ENCODE measurements around the gene PIPOX.
"Not testable (repeated sequence)": the region's sequence is repeated elsewhere in the genome, so short reads cannot be mapped to it uniquely, and the experiment has no call there.

The PIPOX gene

DNA sequence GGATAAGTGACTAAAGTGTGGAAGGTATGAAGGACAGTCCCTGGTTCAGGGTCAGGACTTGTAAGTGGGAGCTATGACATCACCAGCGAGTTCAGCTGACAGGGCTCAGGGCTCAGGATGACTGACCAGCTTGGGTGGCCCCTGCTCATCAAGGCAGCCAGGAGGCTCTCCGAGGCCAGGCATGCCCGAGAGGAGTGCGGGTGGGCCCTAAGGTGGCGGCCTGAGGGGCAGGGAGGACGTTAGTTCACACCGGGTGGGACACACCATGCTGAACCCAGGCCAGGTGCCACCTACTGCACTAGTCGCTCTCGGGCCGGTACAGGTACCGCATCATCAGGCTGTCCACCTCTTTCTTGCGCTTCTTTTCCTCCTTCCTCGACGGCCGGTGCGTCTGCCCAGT is 36.5 kb downstream of the PIPOX start:
- no peak overlapping the region for H3K4me3 ChIP-seq (ENCODE audit: low read length)
- no peaks in the 10 kb centered on the region for H3K27me3 ChIP-seq (ENCODE audit: insufficient read depth, low read length)
- H3K9me3 ChIP-seq (ENCODE audit: insufficient read depth, low read depth, low read length): no peaks in the 10 kb centered on the region
- H3K27ac ChIP-seq (ENCODE audit: low read length): no peak overlapping the region
- peaks cover 17% of the 10 kb centered on the region for H3K4me1 ChIP-seq (ENCODE audit: insufficient read depth, low read length)
- peaks cover 23% of the 10 kb centered on the region for H3K36me3 ChIP-seq (ENCODE audit: insufficient read depth, low read depth, low read length)
- H3K9ac ChIP-seq (ENCODE audit: low read depth, low read length): no peak overlapping the region

DNA sequence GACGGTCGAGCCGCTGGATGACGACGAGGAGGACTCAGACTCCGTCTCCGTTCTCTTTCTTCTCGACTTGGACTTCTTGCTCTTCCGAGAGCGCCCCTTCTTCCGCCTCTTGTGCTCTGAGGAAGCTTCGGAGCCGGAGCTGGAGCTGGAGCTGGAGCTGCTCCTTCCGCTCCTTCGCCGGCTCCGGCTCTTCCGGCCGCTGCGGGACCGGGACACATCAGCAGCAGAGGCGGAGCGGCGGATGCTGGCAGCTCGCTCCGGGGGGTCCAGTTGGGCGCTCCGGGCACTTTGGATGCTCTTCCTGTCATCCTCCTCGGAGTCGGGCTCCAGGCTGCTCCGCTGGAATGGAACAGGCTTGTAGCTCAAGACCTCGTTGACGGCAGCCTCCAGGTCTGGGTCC is 36.9 kb downstream of the PIPOX start:
- no peak overlapping the region for H3K9ac ChIP-seq (ENCODE audit: low read depth, low read length)
- no peaks in the 10 kb centered on the region for H3K9me3 ChIP-seq (ENCODE audit: insufficient read depth, low read depth, low read length)
- H3K4me1 ChIP-seq (ENCODE audit: insufficient read depth, low read length): peaks cover 21% of the 10 kb centered on the region
- H3K27ac ChIP-seq (ENCODE audit: low read length): no peak overlapping the region
- H3K36me3 ChIP-seq (ENCODE audit: insufficient read depth, low read depth, low read length): peaks cover 23% of the 10 kb centered on the region
- no peaks in the 10 kb centered on the region for H3K27me3 ChIP-seq (ENCODE audit: insufficient read depth, low read length)
- H3K4me3 ChIP-seq (ENCODE audit: low read length): no peak overlapping the region

DNA sequence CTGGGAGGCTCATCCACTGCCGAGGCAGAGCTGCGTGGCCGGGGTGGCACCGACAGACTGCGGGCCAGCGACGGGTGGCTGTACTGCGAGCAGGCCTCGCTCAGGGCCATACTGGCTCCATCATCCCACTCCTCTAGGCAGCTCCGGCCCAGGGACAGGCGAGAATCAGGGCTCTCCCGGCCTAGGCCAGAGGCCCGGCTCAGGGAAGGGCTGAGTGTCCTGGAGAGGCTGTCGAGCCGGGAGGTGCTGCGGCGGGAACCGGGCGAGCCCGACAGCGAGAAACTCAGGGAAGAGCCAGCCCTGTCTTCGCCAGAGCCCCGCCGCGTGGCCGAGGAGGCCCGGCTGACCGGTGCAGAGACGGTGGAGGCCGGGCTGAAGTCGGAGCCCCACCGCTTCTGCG is 37.4 kb downstream of the PIPOX start:
- Histone ChIP-seq H3K27me3 (ENCODE audit: insufficient read depth, low read length) (no peaks in the 10 kb centered on the region), H3K9me3 (ENCODE audit: insufficient read depth, low read depth, low read length) (no peaks in the 10 kb centered on the region), H3K9ac (ENCODE audit: low read depth, low read length) (no peak overlapping the region), H3K27ac (ENCODE audit: low read length) (no peak overlapping the region), H3K36me3 (ENCODE audit: insufficient read depth, low read depth, low read length) (peaks cover 23% of the 10 kb centered on the region), H3K4me1 (ENCODE audit: insufficient read depth, low read length) (peaks cover 25% of the 10 kb centered on the region), H3K4me3 (ENCODE audit: low read length) (no peak overlapping the region)

DNA sequence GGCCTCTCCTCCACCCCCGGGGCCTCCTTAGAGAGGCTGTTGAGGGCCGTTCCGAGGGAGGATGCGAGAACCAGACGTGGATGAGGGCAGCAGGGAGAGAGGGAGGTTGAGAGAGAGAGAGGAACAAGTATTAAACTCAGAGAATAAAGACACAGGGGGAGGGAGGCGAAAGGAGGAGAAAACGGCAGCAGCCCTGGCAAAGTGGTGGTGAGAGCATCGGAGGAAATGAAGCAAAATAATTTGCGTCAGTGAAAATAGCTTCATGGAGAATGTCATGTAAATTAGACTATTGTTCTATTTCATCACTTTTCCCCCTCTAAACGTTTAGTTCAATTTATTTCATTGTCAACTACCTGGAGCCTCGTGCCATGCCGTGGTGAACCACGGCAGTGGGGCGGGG is 38.0 kb downstream of the PIPOX start:
- Histone ChIP-seq H3K9ac (ENCODE audit: low read depth, low read length) (no peak overlapping the region), H3K9me3 (ENCODE audit: insufficient read depth, low read depth, low read length) (no peaks in the 10 kb centered on the region), H3K4me1 (ENCODE audit: insufficient read depth, low read length) (peaks cover 28% of the 10 kb centered on the region), H3K4me3 (ENCODE audit: low read length) (no peak overlapping the region), H3K27me3 (ENCODE audit: insufficient read depth, low read length) (peaks cover 5% of the 10 kb centered on the region; the same call in 1 of the 2 replicates), H3K27ac (ENCODE audit: low read length) (no peak overlapping the region), H3K36me3 (ENCODE audit: insufficient read depth, low read depth, low read length) (peaks cover 25% of the 10 kb centered on the region)

DNA sequence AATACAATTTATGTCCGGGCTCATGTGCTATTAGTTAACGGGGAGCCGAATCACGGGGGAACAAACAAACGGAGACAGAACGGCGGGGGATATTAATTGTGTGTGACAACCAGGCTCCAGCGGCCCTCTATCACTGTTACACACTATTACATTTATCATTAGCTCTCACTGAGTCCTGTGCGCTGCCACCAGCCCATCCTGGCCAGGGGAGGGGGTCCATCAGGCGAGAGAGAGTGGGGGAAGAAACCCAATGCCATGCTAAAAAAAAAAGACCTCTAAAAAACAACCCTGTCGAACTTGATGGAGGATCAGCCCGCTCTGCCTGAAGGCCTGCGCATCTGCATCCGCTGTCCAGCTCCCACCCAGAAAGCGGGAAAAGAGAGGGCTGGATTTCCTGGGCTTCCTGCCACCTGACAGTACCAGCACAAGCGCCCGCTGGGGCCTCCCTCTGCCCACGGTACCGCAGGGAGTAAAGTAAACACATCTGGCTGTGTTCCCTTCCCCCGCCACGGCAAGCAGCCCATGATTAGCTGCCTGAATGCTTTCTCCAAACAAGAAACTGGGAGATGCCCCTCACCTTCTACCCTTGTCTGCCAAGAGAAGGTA is 41.7 kb downstream of the PIPOX start:
- Histone ChIP-seq H3K27me3 (ENCODE audit: insufficient read depth, low read length) (peaks cover 5% of the 10 kb centered on the region; the same call in 1 of the 2 replicates), H3K4me1 (ENCODE audit: insufficient read depth, low read length) (peaks cover 14% of the 10 kb centered on the region; the same call in 1 of the 2 replicates)

DNA sequence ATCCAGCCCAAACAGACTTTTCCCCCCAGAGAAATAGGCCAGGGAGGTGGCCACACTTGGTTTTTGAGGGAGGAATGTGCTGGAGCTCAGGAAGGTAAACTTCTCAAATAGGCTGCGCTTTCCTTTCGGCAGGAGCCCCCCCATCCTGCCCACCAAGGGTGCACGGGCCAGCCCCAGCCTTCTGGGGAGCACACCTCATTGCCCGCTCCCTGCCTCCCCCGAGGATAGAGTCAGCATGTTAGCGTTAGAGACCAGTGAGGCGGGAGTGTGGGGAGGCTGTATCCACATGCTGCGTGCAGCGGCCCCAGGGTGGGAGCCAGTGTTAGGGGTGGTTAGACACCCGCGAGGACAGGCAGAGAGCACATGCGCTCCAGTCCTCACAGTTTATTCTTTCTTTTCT is 42.3 kb downstream of the PIPOX start:
- Histone ChIP-seq H3K4me3 (ENCODE audit: low read length) (peak overlapping the region; percentile 3; the same call in 1 of the 2 replicates), H3K27me3 (ENCODE audit: insufficient read depth, low read length) (peaks cover 5% of the 10 kb centered on the region; the same call in 1 of the 2 replicates), H3K4me1 (ENCODE audit: insufficient read depth, low read length) (peaks cover 14% of the 10 kb centered on the region; the same call in 1 of the 2 replicates), H3K9me3 (ENCODE audit: insufficient read depth, low read depth, low read length) (no peaks in the 10 kb centered on the region), H3K36me3 (ENCODE audit: insufficient read depth, low read depth, low read length) (peaks cover 33% of the 10 kb centered on the region), H3K9ac (ENCODE audit: low read depth, low read length) (no peak overlapping the region), H3K27ac (ENCODE audit: low read length) (no peak overlapping the region)

More for the DNA sequence above, 41.7 kb downstream of the PIPOX start:
- Histone ChIP-seq H3K27ac (ENCODE audit: low read length) (no peak overlapping the region), H3K9me3 (ENCODE audit: insufficient read depth, low read depth, low read length) (no peaks in the 10 kb centered on the region), H3K36me3 (ENCODE audit: insufficient read depth, low read depth, low read length) (peaks cover 27% of the 10 kb centered on the region), H3K9ac (ENCODE audit: low read depth, low read length) (no peak overlapping the region; the same call in 1 of the 2 replicates), H3K4me3 (ENCODE audit: low read length) (peak overlapping the region; percentile 3; the same call in 1 of the 2 replicates)

DNA sequence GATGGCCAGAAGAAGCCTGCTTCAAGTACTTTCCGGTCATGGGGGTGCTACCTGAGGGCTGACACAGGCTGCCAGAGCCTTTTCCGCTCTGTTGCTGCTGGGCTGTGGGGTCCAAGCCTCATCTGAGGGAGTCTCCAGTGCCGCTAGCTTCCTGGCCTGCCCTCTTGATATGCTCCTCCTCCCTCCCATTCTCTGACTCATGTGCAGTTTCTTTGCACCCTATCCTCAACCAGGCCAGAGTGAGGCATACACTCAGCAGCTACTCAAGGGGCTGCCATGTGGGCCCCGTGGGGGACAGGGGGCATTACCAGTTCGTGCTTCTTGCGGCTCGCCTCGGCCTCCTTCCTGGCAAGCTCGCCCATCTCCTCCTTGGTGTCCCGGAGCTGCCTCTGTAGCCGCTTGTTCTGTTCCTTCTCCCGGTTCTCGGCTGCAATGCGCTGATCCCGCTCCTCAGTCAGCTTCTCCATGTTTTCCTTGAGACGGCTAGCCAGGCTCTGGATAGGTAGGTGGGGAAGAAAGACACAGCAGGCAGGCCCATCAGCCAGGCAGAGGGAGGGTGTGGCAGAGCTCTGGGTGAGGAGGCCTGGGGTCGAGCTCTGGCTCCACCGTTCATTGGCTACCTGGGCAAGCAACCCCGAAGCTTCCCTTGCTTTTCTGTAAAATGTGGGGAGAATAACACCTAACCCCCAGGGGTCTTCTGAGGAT is 43.8 kb downstream of the PIPOX start:
- no peak overlapping the region for H3K4me3 ChIP-seq (ENCODE audit: low read length)
- H3K36me3 ChIP-seq (ENCODE audit: insufficient read depth, low read depth, low read length): peaks cover 28% of the 10 kb centered on the region
- H3K4me1 ChIP-seq (ENCODE audit: insufficient read depth, low read length): peaks cover 17% of the 10 kb centered on the region; the same call in 1 of the 2 replicates
- no peak overlapping the region for H3K27ac ChIP-seq (ENCODE audit: low read length)
- no peaks in the 10 kb centered on the region for H3K9me3 ChIP-seq (ENCODE audit: insufficient read depth, low read depth, low read length)
- peaks cover 5% of the 10 kb centered on the region; the same call in 1 of the 2 replicates for H3K27me3 ChIP-seq (ENCODE audit: insufficient read depth, low read length)
- no peak overlapping the region for H3K9ac ChIP-seq (ENCODE audit: low read depth, low read length)

DNA sequence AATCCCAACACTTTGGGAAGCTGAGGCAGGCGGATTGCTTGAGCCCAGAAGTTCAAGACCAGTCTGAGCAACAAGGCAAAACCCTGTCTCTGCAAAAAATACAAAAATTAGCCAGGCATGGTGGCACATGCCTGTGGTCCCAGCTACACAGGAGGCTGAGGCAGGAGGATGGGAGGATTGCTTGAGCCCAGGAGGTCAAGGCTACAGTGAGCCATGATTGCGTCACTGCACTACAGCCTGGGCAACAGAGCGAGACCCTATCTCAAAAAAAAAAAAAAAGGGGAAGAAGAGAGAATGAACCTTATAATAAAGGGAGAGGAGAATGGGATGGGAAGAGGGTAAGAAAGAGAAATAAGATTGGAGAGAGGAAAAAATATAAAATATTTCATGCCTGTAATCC is 45.8 kb downstream of the PIPOX start:
- H3K9ac ChIP-seq (ENCODE audit: low read depth, low read length); H3K27me3 ChIP-seq (ENCODE audit: insufficient read depth, low read length); H3K4me3 ChIP-seq (ENCODE audit: low read length); H3K27ac ChIP-seq (ENCODE audit: low read length); H3K9me3 ChIP-seq (ENCODE audit: insufficient read depth, low read depth, low read length): not testable (repeated sequence)
- peaks cover 17% of the 10 kb centered on the region; the same call in 1 of the 2 replicates for H3K4me1 ChIP-seq (ENCODE audit: insufficient read depth, low read length)
- peaks cover 30% of the 10 kb centered on the region for H3K36me3 ChIP-seq (ENCODE audit: insufficient read depth, low read depth, low read length)

DNA sequence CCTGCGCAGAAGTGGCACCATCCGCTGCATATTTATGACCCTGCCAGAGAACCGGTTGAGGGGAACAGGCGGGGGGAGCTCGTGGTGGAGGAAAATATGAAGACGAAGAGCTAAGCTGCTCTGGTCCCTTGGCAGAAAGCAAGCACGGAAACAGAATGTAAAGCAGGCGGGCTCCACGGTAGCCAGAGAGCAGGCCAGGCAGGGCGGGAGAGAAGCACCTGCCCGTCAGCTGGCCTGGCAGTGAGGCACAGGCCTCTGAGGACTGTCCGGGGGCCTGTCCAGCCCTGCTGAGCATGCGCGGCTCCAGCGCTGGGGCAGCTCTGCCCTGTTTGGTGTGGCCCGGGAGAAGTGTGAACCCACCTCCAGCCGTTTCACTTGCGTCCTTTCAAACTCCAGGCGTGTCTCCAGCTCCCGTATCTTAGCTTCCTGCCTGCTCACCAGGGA is 46.7 kb downstream of the PIPOX start:
- peaks cover 5% of the 10 kb centered on the region; the same call in 1 of the 2 replicates for H3K27me3 ChIP-seq (ENCODE audit: insufficient read depth, low read length)
- H3K27ac ChIP-seq (ENCODE audit: low read length): no peak overlapping the region
- H3K4me1 ChIP-seq (ENCODE audit: insufficient read depth, low read length): peaks cover 13% of the 10 kb centered on the region; the same call in 1 of the 2 replicates
- H3K9me3 ChIP-seq (ENCODE audit: insufficient read depth, low read depth, low read length): no peaks in the 10 kb centered on the region
- peaks cover 38% of the 10 kb centered on the region for H3K36me3 ChIP-seq (ENCODE audit: insufficient read depth, low read depth, low read length)
- H3K9ac ChIP-seq (ENCODE audit: low read depth, low read length): no peak overlapping the region
- no peak overlapping the region for H3K4me3 ChIP-seq (ENCODE audit: low read length)

DNA sequence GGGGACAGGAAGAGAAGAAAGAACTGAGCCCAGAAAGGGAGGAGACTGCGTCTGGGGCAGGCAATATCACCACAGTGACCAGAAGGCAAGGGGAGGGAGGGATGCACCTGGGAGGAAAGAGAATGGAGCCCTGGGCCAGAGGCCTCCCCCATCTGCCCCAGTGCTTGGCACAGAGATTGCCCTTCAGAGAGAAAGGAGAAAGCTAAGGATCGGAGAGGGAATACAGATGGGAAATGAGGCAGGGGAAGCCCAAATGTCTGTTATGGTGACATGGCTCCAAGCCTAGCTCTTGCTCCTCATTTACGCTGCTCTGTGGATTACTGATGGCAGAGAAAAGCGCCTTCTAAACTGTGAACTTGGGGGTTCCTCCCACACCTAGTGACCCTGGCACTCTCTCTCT is 47.2 kb downstream of the PIPOX start:
- Histone ChIP-seq H3K27ac (ENCODE audit: low read length) (no peak overlapping the region), H3K36me3 (ENCODE audit: insufficient read depth, low read depth, low read length) (peaks cover 41% of the 10 kb centered on the region), H3K4me3 (ENCODE audit: low read length) (no peak overlapping the region), H3K9ac (ENCODE audit: low read depth, low read length) (no peak overlapping the region), H3K27me3 (ENCODE audit: insufficient read depth, low read length) (peaks cover 5% of the 10 kb centered on the region; the same call in 1 of the 2 replicates), H3K4me1 (ENCODE audit: insufficient read depth, low read length) (peaks cover 8% of the 10 kb centered on the region; the same call in 1 of the 2 replicates), H3K9me3 (ENCODE audit: insufficient read depth, low read depth, low read length) (no peaks in the 10 kb centered on the region)

DNA sequence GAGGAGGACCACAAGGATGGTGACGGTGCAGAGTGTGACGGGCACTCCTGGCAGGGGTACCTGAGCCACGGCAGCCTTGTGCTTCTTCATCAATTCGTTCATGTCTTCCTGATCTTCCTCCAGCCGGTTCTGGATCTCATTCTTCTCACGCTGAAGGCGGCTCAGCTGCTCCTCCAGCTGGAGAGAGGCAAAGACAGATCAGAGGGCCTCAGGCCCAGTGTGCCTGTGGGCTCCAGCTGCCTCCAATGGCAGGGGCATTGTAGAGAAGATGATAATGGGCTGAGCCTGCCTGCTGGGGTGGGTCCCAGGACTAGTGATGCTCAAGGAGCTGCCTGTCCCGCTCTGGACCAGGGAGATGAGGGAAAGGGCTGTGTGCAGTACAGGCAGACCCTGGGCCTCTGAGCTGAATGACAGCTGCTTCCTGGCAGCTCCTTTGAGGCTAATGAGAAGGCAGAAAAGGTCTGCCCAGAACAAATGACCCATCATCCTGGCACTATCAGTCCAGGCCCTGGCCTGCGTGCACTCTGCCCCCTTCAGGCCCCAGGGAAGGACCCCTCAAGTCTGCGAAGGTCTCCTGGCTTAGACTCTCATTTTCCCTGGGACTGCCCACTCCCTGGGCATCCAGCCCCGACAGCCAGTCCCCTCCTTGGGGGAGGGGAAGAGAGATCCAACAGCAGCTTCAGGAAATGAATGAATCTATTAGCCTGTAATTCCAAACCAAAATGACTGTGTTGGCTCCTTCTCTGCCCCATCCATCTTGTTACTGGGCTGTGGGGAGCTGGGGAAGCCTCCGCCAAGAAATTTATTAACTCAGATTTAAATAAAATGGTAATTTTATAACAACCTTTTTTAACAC is 48.0 kb downstream of the PIPOX start:
- no peak overlapping the region for H3K9ac ChIP-seq (ENCODE audit: low read depth, low read length)
- H3K9me3 ChIP-seq (ENCODE audit: insufficient read depth, low read depth, low read length): no peaks in the 10 kb centered on the region
- no peak overlapping the region for H3K27ac ChIP-seq (ENCODE audit: low read length)
- H3K4me3 ChIP-seq (ENCODE audit: low read length): no peak overlapping the region
- peaks cover under 1% of the 10 kb centered on the region; the same call in 1 of the 2 replicates for H3K27me3 ChIP-seq (ENCODE audit: insufficient read depth, low read length)
- peaks cover 3% of the 10 kb centered on the region; the same call in 1 of the 2 replicates for H3K4me1 ChIP-seq (ENCODE audit: insufficient read depth, low read length)
- peaks cover 40% of the 10 kb centered on the region for H3K36me3 ChIP-seq (ENCODE audit: insufficient read depth, low read depth, low read length)

Measured in iPS-20b (cell line).